Measurements from ENCODE around the gene HIVEP3. TPM values are rescaled to one million over a fixed set of nuclear protein-coding genes. Genes with fewer than 3 reads are reported as not detected.

The HIVEP3 gene
- total and polyA plus RNA-seq, 2 of the 13 experiments (the other 11 are each of a cell fraction or from before 2014, with no cell fraction given), result 0.05 TPM; not detected in 1

DNA sequence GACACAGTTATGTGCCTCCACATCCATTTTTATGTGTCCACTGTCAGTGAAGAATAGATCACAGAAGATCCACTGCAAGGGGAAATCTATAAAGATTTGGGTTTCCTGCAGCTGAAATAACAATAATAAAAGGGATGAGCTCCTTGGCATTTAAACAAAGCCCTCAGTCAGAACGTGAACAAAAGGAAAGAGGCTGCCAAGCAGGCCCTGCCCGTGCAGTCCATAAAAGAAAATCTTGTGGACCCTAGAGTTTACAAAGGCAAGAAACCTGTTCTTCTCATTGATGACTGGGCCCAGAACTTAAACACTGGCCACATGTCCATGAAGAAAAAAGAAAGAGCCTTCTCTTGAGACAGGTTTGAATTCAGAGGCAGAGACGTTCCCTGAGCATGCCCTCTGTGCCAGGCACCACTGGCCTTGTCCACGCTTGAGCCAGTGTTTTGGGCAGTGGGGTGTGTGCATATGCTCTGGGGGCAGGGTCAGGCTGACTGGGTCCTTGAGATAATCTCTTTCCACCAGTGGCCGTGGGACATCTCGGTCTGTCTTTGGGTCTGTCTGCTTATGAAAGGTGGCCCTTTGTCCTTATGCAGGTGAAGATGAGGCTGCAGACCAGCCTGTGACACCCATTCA is 142.7 kb downstream of the HIVEP3 start (continued):
- TF ChIP-seq, protein P1, sequence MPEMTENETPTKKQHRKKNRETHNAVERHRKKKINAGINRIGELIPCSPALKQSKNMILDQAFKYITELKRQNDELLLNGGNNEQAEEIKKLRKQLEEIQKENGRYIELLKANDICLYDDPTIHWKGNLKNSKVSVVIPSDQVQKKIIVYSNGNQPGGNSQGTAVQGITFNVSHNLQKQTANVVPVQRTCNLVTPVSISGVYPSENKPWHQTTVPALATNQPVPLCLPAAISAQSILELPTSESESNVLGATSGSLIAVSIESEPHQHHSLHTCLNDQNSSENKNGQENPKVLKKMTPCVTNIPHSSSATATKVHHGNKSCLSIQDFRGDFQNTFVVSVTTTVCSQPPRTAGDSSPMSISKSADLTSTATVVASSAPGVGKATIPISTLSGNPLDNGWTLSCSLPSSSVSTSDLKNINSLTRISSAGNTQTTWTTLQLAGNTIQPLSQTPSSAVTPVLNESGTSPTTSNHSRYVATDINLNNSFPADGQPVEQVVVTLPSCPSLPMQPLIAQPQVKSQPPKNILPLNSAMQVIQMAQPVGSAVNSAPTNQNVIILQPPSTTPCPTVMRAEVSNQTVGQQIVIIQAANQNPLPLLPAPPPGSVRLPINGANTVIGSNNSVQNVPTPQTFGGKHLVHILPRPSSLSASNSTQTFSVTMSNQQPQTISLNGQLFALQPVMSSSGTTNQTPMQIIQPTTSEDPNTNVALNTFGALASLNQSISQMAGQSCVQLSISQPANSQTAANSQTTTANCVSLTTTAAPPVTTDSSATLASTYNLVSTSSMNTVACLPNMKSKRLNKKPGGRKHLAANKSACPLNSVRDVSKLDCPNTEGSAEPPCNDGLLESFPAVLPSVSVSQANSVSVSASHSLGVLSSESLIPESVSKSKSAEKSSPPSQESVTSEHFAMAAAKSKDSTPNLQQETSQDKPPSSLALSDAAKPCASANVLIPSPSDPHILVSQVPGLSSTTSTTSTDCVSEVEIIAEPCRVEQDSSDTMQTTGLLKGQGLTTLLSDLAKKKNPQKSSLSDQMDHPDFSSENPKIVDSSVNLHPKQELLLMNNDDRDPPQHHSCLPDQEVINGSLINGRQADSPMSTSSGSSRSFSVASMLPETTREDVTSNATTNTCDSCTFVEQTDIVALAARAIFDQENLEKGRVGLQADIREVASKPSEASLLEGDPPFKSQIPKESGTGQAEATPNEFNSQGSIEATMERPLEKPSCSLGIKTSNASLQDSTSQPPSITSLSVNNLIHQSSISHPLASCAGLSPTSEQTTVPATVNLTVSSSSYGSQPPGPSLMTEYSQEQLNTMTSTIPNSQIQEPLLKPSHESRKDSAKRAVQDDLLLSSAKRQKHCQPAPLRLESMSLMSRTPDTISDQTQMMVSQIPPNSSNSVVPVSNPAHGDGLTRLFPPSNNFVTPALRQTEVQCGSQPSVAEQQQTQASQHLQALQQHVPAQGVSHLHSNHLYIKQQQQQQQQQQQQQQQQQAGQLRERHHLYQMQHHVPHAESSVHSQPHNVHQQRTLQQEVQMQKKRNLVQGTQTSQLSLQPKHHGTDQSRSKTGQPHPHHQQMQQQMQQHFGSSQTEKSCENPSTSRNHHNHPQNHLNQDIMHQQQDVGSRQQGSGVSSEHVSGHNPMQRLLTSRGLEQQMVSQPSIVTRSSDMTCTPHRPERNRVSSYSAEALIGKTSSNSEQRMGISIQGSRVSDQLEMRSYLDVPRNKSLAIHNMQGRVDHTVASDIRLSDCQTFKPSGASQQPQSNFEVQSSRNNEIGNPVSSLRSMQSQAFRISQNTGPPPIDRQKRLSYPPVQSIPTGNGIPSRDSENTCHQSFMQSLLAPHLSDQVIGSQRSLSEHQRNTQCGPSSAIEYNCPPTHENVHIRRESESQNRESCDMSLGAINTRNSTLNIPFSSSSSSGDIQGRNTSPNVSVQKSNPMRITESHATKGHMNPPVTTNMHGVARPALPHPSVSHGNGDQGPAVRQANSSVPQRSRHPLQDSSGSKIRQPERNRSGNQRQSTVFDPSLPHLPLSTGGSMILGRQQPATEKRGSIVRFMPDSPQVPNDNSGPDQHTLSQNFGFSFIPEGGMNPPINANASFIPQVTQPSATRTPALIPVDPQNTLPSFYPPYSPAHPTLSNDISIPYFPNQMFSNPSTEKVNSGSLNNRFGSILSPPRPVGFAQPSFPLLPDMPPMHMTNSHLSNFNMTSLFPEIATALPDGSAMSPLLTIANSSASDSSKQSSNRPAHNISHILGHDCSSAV (CRISPR knock-in tag; IDR thresholded peaks at IDR 0.05; ENCODE audit: borderline replicate concordance), result no peak
- no peak for TF ChIP-seq SMYD3 (CRISPR knock-in tag; IDR thresholded peaks at IDR 0.05)
- TF ChIP-seq ZNF782 (CRISPR knock-in tag; IDR thresholded peaks at IDR 0.05; ENCODE audit: borderline replicate concordance), result no peak
- no peak for TF ChIP-seq TRIM24 (CRISPR knock-in tag; IDR thresholded peaks at IDR 0.05)
- TF ChIP-seq RFX5 (IDR thresholded peaks at IDR 0.05; ENCODE audit: low read depth, low read length), result no peak
- no peak for TF ChIP-seq ATRX (CRISPR knock-in tag; IDR thresholded peaks at IDR 0.05; ENCODE audit: borderline replicate concordance)

Measured in HepG2 (cell line).